Endothelial cell of umbilical vein (primary cell): ENCODE results near the gene FBXO11. TPM values are rescaled to one million over a fixed set of nuclear protein-coding genes. Genes with fewer than 3 reads are reported as not detected.

Experiments used
- BruUV-seq: library from RNA; stranded (reverse); fragments of 400-500 nt; replicated peaks from 2 replicates; lab custom pipeline; 2021; lab: Mats Ljungman, UMichigan
- CTCF ChIA-PET: fragments of 300-600, 350-600 bp; sonication (Branson Sonifier 250); formaldehyde crosslinking; loops from one replicate; lab custom pipeline; 2021; ENCODE audit warnings: antibody characterized with exemption, inconsistent platforms; lab: Charles Lee
- POLR2A ChIA-PET: fragments of 300-600, 350-600 bp; sonication (Branson Sonifier 250); formaldehyde crosslinking; loops from one replicate; lab custom pipeline; 2021; ENCODE audit warnings: antibody characterized with exemption, inconsistent platforms; lab: Charles Lee
- DNase-seq: peaks from one replicate; pipeline ENCODE4 v3.0.0-alpha.2; 2011; ENCODE audit warnings: low read depth, low spot score
- FAIRE-seq: peaks from 2 replicates; lab custom pipeline; 2011; peaks lifted over from hg19 to GRCh38; lab: Jason Lieb, UNC
- H2AFZ ChIP-seq: 2 replicates; pipeline ENCODE4 v1.6.0; 2012; ENCODE audit warnings: low read depth, low read length, control low read depth, inconsistent platforms
- H3K27ac ChIP-seq: 2 replicates; pipeline ENCODE4 v1.5.1; 2011; ENCODE audit warnings: low read depth, mild to moderate bottlenecking, control low read depth, low read length, moderate library complexity; ENCODE audit not compliant: insufficient read depth
- H3K27me3 ChIP-seq, 2 experiments: 2 replicates each; pipeline versions ENCODE4 v1.6.0 to v1.6.1; 2011; ENCODE audit warnings: low read length in 2 of 2, mixed read lengths in 1 of 2; ENCODE audit not compliant: control insufficient read depth in 2 of 2, insufficient read depth in 2 of 2
- H3K36me3 ChIP-seq, 2 experiments: 2 replicates in 1 of 2; 3 replicates in 1 of 2; pipeline ENCODE4 v1.5.1; 2011; ENCODE audit warnings: low read length in 2 of 2, mild to moderate bottlenecking in 1 of 2, moderate library complexity in 1 of 2; ENCODE audit not compliant: control insufficient read depth in 2 of 2, insufficient read depth in 2 of 2; ENCODE audit errors: extremely low read depth in 1 of 2
- H3K4me1 ChIP-seq: 3 replicates; pipeline ENCODE4 v1.5.1; 2011; ENCODE audit warnings: mild to moderate bottlenecking, low read length; ENCODE audit not compliant: control insufficient read depth, insufficient read depth; ENCODE audit errors: extremely low read depth
- H3K4me2 ChIP-seq: 2 replicates; pipeline ENCODE4 v1.6.1; 2011; ENCODE audit warnings: low read length, control low read depth, mixed read lengths; ENCODE audit not compliant: insufficient read depth
- H3K4me3 ChIP-seq, 3 experiments: fragments of 200-600 bp in 1 of 3; sonication (generic), shearing (Covaris generic) in 1 of 3; replicated peaks in 1 of 3; 2 replicates each; pipeline ENCODE4 v1.5.1; 2011 to 2016; ENCODE audit warnings: control low read depth in 3 of 3, low read length in 3 of 3, mild to moderate bottlenecking in 2 of 3, inconsistent platforms in 1 of 3, low read depth in 1 of 3, moderate library complexity in 1 of 3; ENCODE audit not compliant: insufficient read depth in 1 of 3
- H3K79me2 ChIP-seq: 2 replicates; pipeline ENCODE4 v1.6.0; 2012; ENCODE audit warnings: low read length, inconsistent platforms; ENCODE audit not compliant: control insufficient read depth, insufficient read depth
- H3K9ac ChIP-seq: replicated peaks from 2 replicates; pipeline ENCODE3; 2011; ENCODE audit warnings: low read length, control low read depth; ENCODE audit not compliant: insufficient read depth; ENCODE audit errors: extremely low read depth
- H3K9me1 ChIP-seq: replicated peaks from 3 replicates; pipeline ENCODE4 v1.6.0; 2011; ENCODE audit warnings: mild to moderate bottlenecking, low read length; ENCODE audit not compliant: control insufficient read depth, insufficient read depth; ENCODE audit errors: extremely low read depth
- H3K9me3 ChIP-seq: replicated peaks from 2 replicates; pipeline ENCODE4 v1.5.1; 2012; ENCODE audit warnings: low read length, inconsistent platforms; ENCODE audit not compliant: control insufficient read depth, insufficient read depth
- H4K20me1 ChIP-seq: replicated peaks from 2 replicates; pipeline ENCODE3; 2011; ENCODE audit warnings: mild to moderate bottlenecking, low read length; ENCODE audit not compliant: control insufficient read depth, insufficient read depth; ENCODE audit errors: extremely low read depth
- CTCF ChIP-seq, 2 donors: IDR thresholded peaks; 1 replicate in 1 of 2; 2 replicates in 1 of 2; pipeline ENCODE4 v1.5.1; 2011; ENCODE audit warnings: low read length in 2 of 2, mild to moderate bottlenecking in 2 of 2, moderate library complexity in 2 of 2, control low read depth in 1 of 2, inconsistent platforms in 1 of 2, low read depth in 1 of 2; ENCODE audit not compliant: insufficient read depth in 1 of 2; ENCODE audit errors: extremely low read depth in 1 of 2
- EZH2 ChIP-seq: IDR thresholded peaks from 2 replicates; pipeline ENCODE4 v1.6.1; 2012; ENCODE audit warnings: borderline replicate concordance, low read depth, mild to moderate bottlenecking, moderate library complexity, low read length, inconsistent platforms; ENCODE audit not compliant: severe bottlenecking
- FOS ChIP-seq: IDR thresholded peaks from 2 replicates; pipeline ENCODE4 v1.6.1; 2011; ENCODE audit warnings: mild to moderate bottlenecking, low read length, moderate library complexity, borderline replicate concordance; ENCODE audit not compliant: insufficient read depth
- GATA2 ChIP-seq: IDR thresholded peaks from 2 replicates; pipeline ENCODE4 v1.7.0; 2011; ENCODE audit warnings: low read depth, mild to moderate bottlenecking, moderate library complexity, mixed read lengths, low read length; ENCODE audit not compliant: insufficient read length, insufficient read depth
- JUN ChIP-seq: IDR thresholded peaks from 2 replicates; pipeline ENCODE4 v1.6.1; 2011; ENCODE audit warnings: borderline replicate concordance, low read depth; ENCODE audit not compliant: insufficient read length, insufficient read depth
- MYC ChIP-seq: IDR thresholded peaks from one replicate; pipeline ENCODE4 v1.6.1; 2011; ENCODE audit warnings: mild to moderate bottlenecking, low read depth, low read length
- POLR2A ChIP-seq: IDR thresholded peaks from 2 replicates; pipeline ENCODE4 v1.6.1; 2012; ENCODE audit warnings: low read depth, mild to moderate bottlenecking, control low read depth, low read length
- POLR2AphosphoS5 ChIP-seq: IDR thresholded peaks from 2 replicates; pipeline ENCODE4 v1.6.1; 2012; ENCODE audit warnings: low read depth, mild to moderate bottlenecking, control low read depth, low read length, moderate library complexity; ENCODE audit not compliant: insufficient read depth
- dilution Hi-C: fragments of 300-500 bp; cut with MboI; formaldehyde crosslinking; loops from one replicate; pipeline ENCODE4 v1.15.0; 2019; ENCODE audit warnings: low sequenced_read_pairs; ENCODE audit not compliant: extremely low pct_ligation_motif_present
- intact Hi-C: fragments of 100-400 bp; cut with micrococcal nuclease; formaldehyde crosslinking; loops from one replicate; pipeline ENCODE4 v1.10.0; 2022
- polyA plus RNA-seq, 4 experiments: library from polyadenylated mRNA; depleted of rRNA in 3 of 4; stranded (reverse) in 3 of 4; unstranded in 1 of 4; fragments of >200 nt; gene quantifications; 2 replicates each; pipeline versions ENCODE4 v1.2.1 to v1.2.3, GENCODE V29; 2011 to 2012; ENCODE audit warnings: missing spikeins in 1 of 4
- total RNA-seq: library from RNA; stranded (reverse); gene quantifications from 2 replicates; pipeline ENCODE4 v1.2.3, GENCODE V29; 2021
- TF ChIP-seq, protein P1 (sequence below): IDR thresholded peaks from 2 replicates; pipeline ENCODE4 v1.6.1; 2011; ENCODE audit not compliant: insufficient read depth, insufficient read length

Gene FBXO11
- total and polyA plus RNA-seq, 2 donors (not counting 3 experiments of a cell fraction or from before 2014, with no cell fraction given), result 23.4 to 59.6 TPM

DNA sequence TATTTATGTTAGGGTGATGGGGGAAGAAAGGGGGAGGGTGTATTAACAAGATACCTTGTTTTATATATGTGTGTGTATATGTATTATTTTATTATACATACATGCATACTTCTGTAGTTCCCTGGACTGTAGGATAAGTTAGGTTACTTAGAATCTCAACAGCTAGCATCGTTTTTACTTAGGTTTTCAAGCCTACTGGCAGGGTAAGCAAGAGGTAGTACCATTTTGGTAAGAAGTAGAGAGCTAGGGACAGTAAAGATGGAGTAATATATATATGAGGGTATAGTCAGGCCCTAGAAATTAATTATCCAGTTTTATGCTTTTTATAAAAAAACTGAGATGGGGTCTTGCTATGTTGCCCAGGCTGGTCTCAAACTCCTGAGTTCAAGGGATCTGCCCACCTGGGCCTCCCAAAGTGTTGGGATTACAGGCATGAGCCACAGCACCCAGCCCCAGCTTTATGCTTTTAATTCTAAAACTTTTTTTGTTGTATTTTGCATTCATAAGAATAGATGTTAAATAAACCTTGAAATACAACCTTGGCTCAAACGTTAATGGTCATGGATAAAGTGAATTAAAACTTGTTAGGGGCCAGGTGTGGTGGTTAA is 110.1 kb downstream of the FBXO11 start:
- H3K79me2 ChIP-seq, result peaks cover 32% of the 10 kb centered on the region
- dilution Hi-C loops, result no loop called here
- H3K36me3 ChIP-seq, result peaks cover 16 to 19% of the 10 kb centered on the region in 2 experiments
- H3K9ac ChIP-seq, result no peak overlapping the region
- no peak overlapping the region for H3K4me2 ChIP-seq
- H3K9me1 ChIP-seq, result no peaks in the 10 kb centered on the region
- no peak overlapping the region for H3K27ac ChIP-seq
- no peak overlapping the region for H2AFZ ChIP-seq
- FAIRE-seq, result no peak
- H3K9me3 ChIP-seq, result no peaks in the 10 kb centered on the region
- H3K27me3 ChIP-seq, result no peaks in the 10 kb centered on the region
- no peak for DNase-seq
- H3K4me1 ChIP-seq, result no peaks in the 10 kb centered on the region
- ChIA-PET CTCF (interaction anchor here (0.9 kb wide), 1 partner anchor 359 kb away, joined by 3 read pairs; no protein-coding TSS in a partner anchor), POLR2A (no interaction called here)
- intact Hi-C loops, result no loop called here
- TF ChIP-seq POLR2AphosphoS5, result no peak
- TF ChIP-seq, protein P1, sequence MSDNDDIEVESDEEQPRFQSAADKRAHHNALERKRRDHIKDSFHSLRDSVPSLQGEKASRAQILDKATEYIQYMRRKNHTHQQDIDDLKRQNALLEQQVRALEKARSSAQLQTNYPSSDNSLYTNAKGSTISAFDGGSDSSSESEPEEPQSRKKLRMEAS, result no peak
- no peak for TF ChIP-seq JUN
- TF ChIP-seq MYC, result no peak
- TF ChIP-seq POLR2A, result no peak
- TF ChIP-seq CTCF (IDR thresholded peaks at IDR 0.05; ENCODE audit: extremely low read depth in 1 of 2, insufficient read depth in 1 of 2, low read depth in 1 of 2, low read length in 2 of 2), result no peak
- no peak for TF ChIP-seq GATA2
- TF ChIP-seq FOS, result no peak
- TF ChIP-seq EZH2, result no peak
- BruUV-seq, result no TSS peak
- H3K4me3 ChIP-seq, result no peak overlapping the region
- H4K20me1 ChIP-seq, result peaks cover 3% of the 10 kb centered on the region
